ENCODE results near the gene ZDHHC15.

GRCh38 chrX:75369721-75370120 lies 153.1 kb downstream of the ZDHHC15 start:
- TF ChIP-seq CTCF (conservative IDR thresholded peaks at IDR 0.05; ENCODE audit: low read length), result no peak
- no peak for TF ChIP-seq EZH2phosphoT487 (IDR thresholded peaks at IDR 0.05; ENCODE audit: borderline replicate concordance, low read depth, low read length)
